DND-41 (cell line): ENCODE results near the gene WRAP73.

Experiments
- EZH2 ChIP-seq: IDR thresholded peaks from 3 replicates; pipeline ENCODE4 v1.6.1; 2012; ENCODE audit warnings: borderline replicate concordance, low read depth, mild to moderate bottlenecking, moderate library complexity, low read length, inconsistent platforms; ENCODE audit not compliant: severe bottlenecking
- TF ChIP-seq, protein P1 (sequence below): IDR thresholded peaks from 2 replicates; pipeline ENCODE4 v1.5.1; 2012; ENCODE audit warnings: borderline replicate concordance, low read length, moderate library complexity, mild to moderate bottlenecking; ENCODE audit not compliant: poor library complexity, severe bottlenecking; ENCODE audit errors: extremely low read depth

GRCh38 chr1:3663999-3664699 lies 14.2 kb upstream of the WRAP73 start:
- TF ChIP-seq, protein P1, sequence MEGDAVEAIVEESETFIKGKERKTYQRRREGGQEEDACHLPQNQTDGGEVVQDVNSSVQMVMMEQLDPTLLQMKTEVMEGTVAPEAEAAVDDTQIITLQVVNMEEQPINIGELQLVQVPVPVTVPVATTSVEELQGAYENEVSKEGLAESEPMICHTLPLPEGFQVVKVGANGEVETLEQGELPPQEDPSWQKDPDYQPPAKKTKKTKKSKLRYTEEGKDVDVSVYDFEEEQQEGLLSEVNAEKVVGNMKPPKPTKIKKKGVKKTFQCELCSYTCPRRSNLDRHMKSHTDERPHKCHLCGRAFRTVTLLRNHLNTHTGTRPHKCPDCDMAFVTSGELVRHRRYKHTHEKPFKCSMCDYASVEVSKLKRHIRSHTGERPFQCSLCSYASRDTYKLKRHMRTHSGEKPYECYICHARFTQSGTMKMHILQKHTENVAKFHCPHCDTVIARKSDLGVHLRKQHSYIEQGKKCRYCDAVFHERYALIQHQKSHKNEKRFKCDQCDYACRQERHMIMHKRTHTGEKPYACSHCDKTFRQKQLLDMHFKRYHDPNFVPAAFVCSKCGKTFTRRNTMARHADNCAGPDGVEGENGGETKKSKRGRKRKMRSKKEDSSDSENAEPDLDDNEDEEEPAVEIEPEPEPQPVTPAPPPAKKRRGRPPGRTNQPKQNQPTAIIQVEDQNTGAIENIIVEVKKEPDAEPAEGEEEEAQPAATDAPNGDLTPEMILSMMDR: no peak
- no peak for TF ChIP-seq EZH2
